Panc1 (cell line): ENCODE measurements around the gene SETD3. TPM values are rescaled to one million over a fixed set of nuclear protein-coding genes. Genes with fewer than 3 reads are reported as not detected.

Experiments used
- ATAC-seq: fragments of 200-7000 bp; cut with Tn5 transposase; 2 replicates; pipeline ENCODE4 v1.9.1; 2020; ENCODE audit warnings: mild to moderate bottlenecking, moderate library complexity
- BruUV-seq: library from RNA; stranded (reverse); fragments of 400-500 nt; replicated peaks from 2 replicates; lab custom pipeline; 2021; lab: Mats Ljungman, UMichigan
- CTCF ChIA-PET: fragments of 300-600 bp; sonication (Branson Sonifier 250); formaldehyde crosslinking; loops from one replicate; lab custom pipeline; 2022; ENCODE audit warnings: antibody characterized with exemption; lab: Charles Lee
- POLR2A ChIA-PET: fragments of 300-600 bp; sonication (Branson Sonifier 250); formaldehyde crosslinking; loops from one replicate; lab custom pipeline; 2022; ENCODE audit warnings: antibody characterized with exemption; lab: Charles Lee
- DNase-seq: peaks from one replicate; pipeline ENCODE4 v3.0.0-alpha.2; 2010; ENCODE audit warnings: low read depth, low spot score
- H3K27ac ChIP-seq: 2 replicates; pipeline ENCODE4 v1.5.1; 2011; ENCODE audit warnings: mild to moderate bottlenecking, low read length, inconsistent platforms
- H3K27me3 ChIP-seq: fragments of 200-500 bp; sonication (Bioruptor generic); 2 replicates; pipeline ENCODE4 v1.6.0; 2014; ENCODE audit warnings: low read length, inconsistent platforms; ENCODE audit not compliant: control insufficient read depth, insufficient read depth
- H3K36me3 ChIP-seq: fragments of 200-500 bp; sonication (Bioruptor generic); 2 replicates; pipeline ENCODE4 v1.5.1; 2014; ENCODE audit warnings: inconsistent platforms, mild to moderate bottlenecking, low read length, moderate library complexity; ENCODE audit not compliant: control insufficient read depth, insufficient read depth
- H3K4me1 ChIP-seq: 2 replicates; pipeline ENCODE4 v1.5.1; 2011; ENCODE audit warnings: inconsistent platforms, mild to moderate bottlenecking, low read length, moderate library complexity; ENCODE audit not compliant: control insufficient read depth, insufficient read depth
- H3K4me3 ChIP-seq, 2 experiments: 2 replicates each; pipeline ENCODE4 v1.5.1; 2011 to 2012; ENCODE audit warnings: low read depth in 2 of 2, low read length in 2 of 2, mild to moderate bottlenecking in 2 of 2, inconsistent platforms in 1 of 2, moderate library complexity in 1 of 2
- H3K9me3 ChIP-seq: fragments of 200-500 bp; sonication (Bioruptor generic); 2 replicates; pipeline ENCODE4 v1.5.1; 2014; ENCODE audit warnings: low read depth, mild to moderate bottlenecking, inconsistent platforms, low read length, moderate library complexity; ENCODE audit not compliant: control insufficient read depth, insufficient read depth
- POLR2AphosphoS5 ChIP-seq: IDR thresholded peaks from 2 replicates; pipeline ENCODE4 v1.6.1; 2012; ENCODE audit warnings: mild to moderate bottlenecking, low read depth, low read length, moderate library complexity
- SIN3A ChIP-seq: IDR thresholded peaks from 2 replicates; pipeline ENCODE4 v1.6.1; 2012; ENCODE audit warnings: low read depth, mild to moderate bottlenecking, low read length, moderate library complexity, borderline replicate concordance; ENCODE audit not compliant: insufficient read depth
- TCF7L2 ChIP-seq: IDR thresholded peaks from 2 replicates; pipeline ENCODE4 v1.6.1; 2011; ENCODE audit warnings: mild to moderate bottlenecking, low read depth, low read length, inconsistent platforms
- in situ Hi-C: cut with HindIII; loops from 2 replicates; pipeline ENCODE4 v1.10.0; 2016; ENCODE audit warnings: low sequenced_read_pairs, low pct_unique_long_range_greater_than_20kb
- intact Hi-C: fragments of 100-400 bp; cut with micrococcal nuclease; formaldehyde crosslinking; loops from one replicate; pipeline ENCODE4 v1.10.0; 2022; ENCODE audit not compliant: unreplicated experiment
- total RNA-seq: library from RNA; stranded (reverse); gene quantifications from one replicate; pipeline ENCODE4 v1.2.1, GENCODE V29; 2021; ENCODE audit not compliant: unreplicated experiment
- TF ChIP-seq, protein P1 (sequence below): fragments of 450-650 bp; IDR thresholded peaks from 2 replicates; pipeline ENCODE4 v1.5.1; 2017; ENCODE audit warnings: mild to moderate bottlenecking
- TF ChIP-seq, protein P2 (sequence below), 2 experiments: IDR thresholded peaks; 2 replicates each; pipeline ENCODE4 v1.6.1; 2011 to 2012; ENCODE audit warnings: low read depth in 2 of 2, control low read depth in 1 of 2, low read length in 1 of 2, mild to moderate bottlenecking in 1 of 2, moderate library complexity in 1 of 2; ENCODE audit not compliant: insufficient read depth in 1 of 2

Gene SETD3
- total RNA-seq, 1 experiment from 2014 or later = 51.1 TPM

DNA sequence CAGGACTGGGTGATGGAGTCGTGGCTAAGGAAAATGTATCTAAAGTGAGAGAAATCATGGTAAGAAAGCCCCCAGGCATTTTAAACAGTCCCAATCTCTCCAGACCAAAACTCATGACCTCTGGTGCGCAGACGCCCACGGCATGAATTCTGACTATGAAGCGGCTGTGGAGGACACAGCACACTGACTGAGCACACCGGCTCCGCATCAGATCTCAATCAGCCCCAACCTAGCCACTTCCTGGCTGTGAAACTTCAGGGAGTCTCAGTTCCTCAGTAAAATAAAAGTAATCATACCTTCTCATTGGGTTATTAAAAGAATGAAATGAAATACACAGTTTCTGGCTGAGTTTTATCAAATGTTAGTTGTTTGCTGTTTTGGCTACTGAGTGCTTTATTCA, 38.7 kb downstream of the SETD3 start:
- intact Hi-C loops (no loop called here), in situ Hi-C loops (no loop called here)
- H3K27ac ChIP-seq = no peak overlapping the region
- DNase-seq (no peak), ATAC-seq (no peak)
- TF ChIP-seq SIN3A = no peak
- TF ChIP-seq, protein P1, sequence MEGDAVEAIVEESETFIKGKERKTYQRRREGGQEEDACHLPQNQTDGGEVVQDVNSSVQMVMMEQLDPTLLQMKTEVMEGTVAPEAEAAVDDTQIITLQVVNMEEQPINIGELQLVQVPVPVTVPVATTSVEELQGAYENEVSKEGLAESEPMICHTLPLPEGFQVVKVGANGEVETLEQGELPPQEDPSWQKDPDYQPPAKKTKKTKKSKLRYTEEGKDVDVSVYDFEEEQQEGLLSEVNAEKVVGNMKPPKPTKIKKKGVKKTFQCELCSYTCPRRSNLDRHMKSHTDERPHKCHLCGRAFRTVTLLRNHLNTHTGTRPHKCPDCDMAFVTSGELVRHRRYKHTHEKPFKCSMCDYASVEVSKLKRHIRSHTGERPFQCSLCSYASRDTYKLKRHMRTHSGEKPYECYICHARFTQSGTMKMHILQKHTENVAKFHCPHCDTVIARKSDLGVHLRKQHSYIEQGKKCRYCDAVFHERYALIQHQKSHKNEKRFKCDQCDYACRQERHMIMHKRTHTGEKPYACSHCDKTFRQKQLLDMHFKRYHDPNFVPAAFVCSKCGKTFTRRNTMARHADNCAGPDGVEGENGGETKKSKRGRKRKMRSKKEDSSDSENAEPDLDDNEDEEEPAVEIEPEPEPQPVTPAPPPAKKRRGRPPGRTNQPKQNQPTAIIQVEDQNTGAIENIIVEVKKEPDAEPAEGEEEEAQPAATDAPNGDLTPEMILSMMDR = no peak
- TF ChIP-seq, protein P2, sequence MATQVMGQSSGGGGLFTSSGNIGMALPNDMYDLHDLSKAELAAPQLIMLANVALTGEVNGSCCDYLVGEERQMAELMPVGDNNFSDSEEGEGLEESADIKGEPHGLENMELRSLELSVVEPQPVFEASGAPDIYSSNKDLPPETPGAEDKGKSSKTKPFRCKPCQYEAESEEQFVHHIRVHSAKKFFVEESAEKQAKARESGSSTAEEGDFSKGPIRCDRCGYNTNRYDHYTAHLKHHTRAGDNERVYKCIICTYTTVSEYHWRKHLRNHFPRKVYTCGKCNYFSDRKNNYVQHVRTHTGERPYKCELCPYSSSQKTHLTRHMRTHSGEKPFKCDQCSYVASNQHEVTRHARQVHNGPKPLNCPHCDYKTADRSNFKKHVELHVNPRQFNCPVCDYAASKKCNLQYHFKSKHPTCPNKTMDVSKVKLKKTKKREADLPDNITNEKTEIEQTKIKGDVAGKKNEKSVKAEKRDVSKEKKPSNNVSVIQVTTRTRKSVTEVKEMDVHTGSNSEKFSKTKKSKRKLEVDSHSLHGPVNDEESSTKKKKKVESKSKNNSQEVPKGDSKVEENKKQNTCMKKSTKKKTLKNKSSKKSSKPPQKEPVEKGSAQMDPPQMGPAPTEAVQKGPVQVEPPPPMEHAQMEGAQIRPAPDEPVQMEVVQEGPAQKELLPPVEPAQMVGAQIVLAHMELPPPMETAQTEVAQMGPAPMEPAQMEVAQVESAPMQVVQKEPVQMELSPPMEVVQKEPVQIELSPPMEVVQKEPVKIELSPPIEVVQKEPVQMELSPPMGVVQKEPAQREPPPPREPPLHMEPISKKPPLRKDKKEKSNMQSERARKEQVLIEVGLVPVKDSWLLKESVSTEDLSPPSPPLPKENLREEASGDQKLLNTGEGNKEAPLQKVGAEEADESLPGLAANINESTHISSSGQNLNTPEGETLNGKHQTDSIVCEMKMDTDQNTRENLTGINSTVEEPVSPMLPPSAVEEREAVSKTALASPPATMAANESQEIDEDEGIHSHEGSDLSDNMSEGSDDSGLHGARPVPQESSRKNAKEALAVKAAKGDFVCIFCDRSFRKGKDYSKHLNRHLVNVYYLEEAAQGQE (IDR thresholded peaks at IDR 0.05; ENCODE audit: insufficient read depth in 1 of 2, low read depth in 2 of 2, low read length in 1 of 2) = no peak
- no peak for TF ChIP-seq TCF7L2
- TF ChIP-seq POLR2AphosphoS5 = no peak
- H3K36me3 ChIP-seq = no peaks in the 10 kb centered on the region; the same call in 1 of the 2 replicates
- H3K27me3 ChIP-seq = no peaks in the 10 kb centered on the region
- BruUV-seq = no TSS peak
- ChIA-PET POLR2A (no interaction called here), CTCF (interaction anchor here (0.5 kb wide), 1 partner anchor 470 kb away, joined by 3 read pairs; no protein-coding TSS in a partner anchor)
- H3K9me3 ChIP-seq = no peaks in the 10 kb centered on the region
- H3K4me3 ChIP-seq = no peak overlapping the region
- no peaks in the 10 kb centered on the region for H3K4me1 ChIP-seq

DNA sequence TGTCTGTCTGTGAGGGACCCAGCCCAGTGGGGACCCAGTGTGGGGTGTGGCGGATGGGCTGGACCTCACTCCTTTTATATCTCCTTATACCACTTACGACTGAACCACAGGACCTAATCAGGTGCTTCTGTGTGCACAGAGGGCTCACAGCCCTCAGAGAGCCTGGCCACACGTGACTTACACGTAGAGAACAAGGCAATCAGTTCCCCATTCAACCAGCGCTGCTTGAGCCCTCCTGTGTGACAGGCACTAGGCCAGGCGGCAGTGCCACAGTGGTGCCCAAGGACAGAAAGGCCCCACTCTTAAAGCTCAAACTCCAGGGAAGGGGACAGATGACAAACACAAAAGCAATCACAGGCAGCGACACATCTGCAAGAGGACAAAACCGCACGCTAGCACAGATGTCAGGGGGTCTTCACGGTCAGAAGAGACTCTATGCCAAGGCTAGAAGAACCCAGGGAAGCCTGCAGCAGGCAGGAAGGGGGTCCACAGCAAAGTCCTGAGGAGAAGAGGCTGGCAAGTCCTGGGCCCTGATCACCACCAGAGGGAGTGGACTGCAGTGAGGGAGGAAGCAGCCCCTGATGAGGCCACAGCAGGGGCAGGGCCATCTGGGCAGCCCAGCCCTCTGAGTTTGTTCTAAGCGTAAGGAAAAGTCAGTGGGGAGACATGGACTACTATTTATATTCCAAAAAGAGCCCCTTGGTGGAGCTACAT, 39.3 kb downstream of the SETD3 start:
- no peaks in the 10 kb centered on the region for H3K27me3 ChIP-seq
- CTCF ChIA-PET = interaction anchor here (0.5 kb wide), 1 partner anchor 470 kb away, joined by 3 read pairs; no protein-coding TSS in a partner anchor
- no peak overlapping the region for H3K27ac ChIP-seq
- no peak overlapping the region for H3K4me3 ChIP-seq
- TF ChIP-seq TCF7L2 = no peak
- TF ChIP-seq, protein P1 = peak; percentile 22
- ATAC-seq = peak; percentile 80
- no peaks in the 10 kb centered on the region for H3K9me3 ChIP-seq
- in situ Hi-C loops (no loop called here), intact Hi-C loops (no loop called here)
- POLR2A ChIA-PET = no interaction called here
- H3K4me1 ChIP-seq = no peaks in the 10 kb centered on the region
- no peaks in the 10 kb centered on the region; the same call in 1 of the 2 replicates for H3K36me3 ChIP-seq
- no peak for DNase-seq
- BruUV-seq = no TSS peak
